ENCODE measurements around the gene COL4A2.

- TF ChIP-seq CTCF (IDR thresholded peaks at IDR 0.05) (no peak), POLR2A (IDR thresholded peaks at IDR 0.05) (no peak)
These were observed 16.2 kb downstream of the COL4A2 start for GRCh38 chr13:110323172-110323891.
